HepG2 (cell line): ENCODE measurements around the gene APRT. TPM values are rescaled to one million over a fixed set of nuclear protein-coding genes. Genes with fewer than 3 reads are reported as not detected.

Source experiments
- AGO1 ChIP-seq: fragments of 200-400 bp; formaldehyde crosslinking; IDR thresholded peaks from 2 replicates; pipeline ENCODE4 v1.6.1; 2017; ENCODE audit warnings: mild to moderate bottlenecking, low read depth, low read length, moderate library complexity; ENCODE audit not compliant: poor library complexity, severe bottlenecking
- CHD2 ChIP-seq: IDR thresholded peaks from 2 replicates; pipeline ENCODE4 v1.6.1; 2011; ENCODE audit warnings: low read depth, low read length, improper control_type of control experiment
- ELK4 ChIP-seq: sonication (generic); formaldehyde crosslinking; IDR thresholded peaks from 2 replicates; pipeline ENCODE4 v1.9.0; 2021; ENCODE audit warnings: missing genetic modification reagents, borderline replicate concordance
- ESRRA ChIP-seq: sonication (generic); formaldehyde crosslinking; IDR thresholded peaks from 2 replicates; pipeline ENCODE4 v1.5.1; 2020; ENCODE audit warnings: mild to moderate bottlenecking, low read depth, missing genetic modification reagents
- FOXA3 ChIP-seq: IDR thresholded peaks from 2 replicates; pipeline ENCODE4 v1.6.1; 2016; ENCODE audit warnings: missing genetic modification reagents, missing compliant biosample characterization
- GMEB1 ChIP-seq: sonication (generic); formaldehyde crosslinking; IDR thresholded peaks from 2 replicates; pipeline ENCODE4 v1.5.1; 2020; ENCODE audit warnings: missing genetic modification reagents, mild to moderate bottlenecking, borderline replicate concordance
- MAFF ChIP-seq: IDR thresholded peaks from 2 replicates; pipeline ENCODE4 v1.6.1; 2011; ENCODE audit warnings: low read depth, low read length, improper control_type of control experiment
- NONO ChIP-seq, 2 experiments: fragments of 450-650 bp in 1 of 2; sonication (generic) in 1 of 2; formaldehyde crosslinking in 1 of 2; IDR thresholded peaks in 1 of 2; conservative IDR thresholded peaks in 1 of 2; 2 replicates each; pipeline versions ENCODE4 v1.6.1 to v1.8.0; 2017 to 2022; ENCODE audit warnings: mild to moderate bottlenecking in 1 of 2, missing genetic modification reagents in 1 of 2, moderate library complexity in 1 of 2
- SYNCRIP ChIP-seq: fragments of 200-400 bp; formaldehyde crosslinking; IDR thresholded peaks from 2 replicates; pipeline ENCODE4 v1.6.1; 2018; ENCODE audit warnings: mild to moderate bottlenecking, low read depth, low read length; ENCODE audit not compliant: insufficient read depth
- ZFP36 ChIP-seq: fragments of 150-350 bp; IDR thresholded peaks from 2 replicates; pipeline ENCODE4 v1.6.1; 2018; ENCODE audit warnings: borderline replicate concordance, low read length, low read depth; ENCODE audit not compliant: partially characterized antibody
- ZNF143 ChIP-seq: sonication (generic); formaldehyde crosslinking; IDR thresholded peaks from 2 replicates; pipeline ENCODE4 v1.4.0; 2020; ENCODE audit warnings: missing genetic modification reagents
- ZNF496 ChIP-seq: sonication (generic); formaldehyde crosslinking; IDR thresholded peaks from 2 replicates; pipeline ENCODE4 v1.8.1; 2023; ENCODE audit warnings: mild to moderate bottlenecking, moderate library complexity, missing genetic modification reagents; ENCODE audit not compliant: insufficient replicate concordance
- ZNF609 ChIP-seq: sonication (generic); formaldehyde crosslinking; IDR thresholded peaks from 2 replicates; pipeline ENCODE4 v1.4.0; 2020; ENCODE audit warnings: mild to moderate bottlenecking, missing genetic modification reagents, borderline replicate concordance
- polyA plus RNA-seq, 8 experiments: library from polyadenylated mRNA; depleted of rRNA in 3 of 8; stranded (reverse) in 7 of 8; unstranded in 1 of 8; fragments of >200 nt; fragmentation: Illumina TruSeq in 4 of 8; extraction: Trizol in 4 of 8; gene quantifications; 2 replicates each; pipeline versions ENCODE4 v1.2.1 to v1.2.3, GENCODE V29; 2011 to 2016; ENCODE audit warnings: low read depth in 4 of 8, missing spikeins in 1 of 8, mixed read lengths in 1 of 8; ENCODE audit not compliant: insufficient read depth in 1 of 8
- total RNA-seq, 5 experiments: library from RNA; depleted of rRNA; stranded (reverse); fragments of >200 nt; fragmentation: Illumina TruSeq; extraction: Trizol; gene quantifications; 2 replicates each; pipeline ENCODE4 v1.2.3, GENCODE V29; 2016; ENCODE audit warnings: low read depth in 1 of 5
- TF ChIP-seq, protein P1 (sequence below): sonication (generic); formaldehyde crosslinking; IDR thresholded peaks from 2 replicates; pipeline ENCODE4 v1.4.0; 2020; ENCODE audit warnings: low read depth, mild to moderate bottlenecking, missing genetic modification reagents
- TF ChIP-seq, protein P2 (sequence below): sonication (generic); formaldehyde crosslinking; IDR thresholded peaks from 2 replicates; pipeline ENCODE4 v1.5.1; 2020; ENCODE audit warnings: missing genetic modification reagents, mild to moderate bottlenecking, borderline replicate concordance
- TF ChIP-seq, protein P3 (sequence below): IDR thresholded peaks from 2 replicates; pipeline ENCODE4 v1.6.1; 2016; ENCODE audit warnings: missing genetic modification reagents, missing compliant biosample characterization

Gene APRT
- total and polyA plus RNA-seq, 2 of the 13 experiments (the other 11 are each of a cell fraction or from before 2014, with no cell fraction given) = 155 to 242 TPM

GRCh38 chr16:88856828-88857727 is 45.4 kb upstream of the APRT start, which contains the start of the genes GALNS and TRAPPC2L (continued):
- no peak for TF ChIP-seq SYNCRIP
- no peak for TF ChIP-seq NONO (IDR thresholded peaks at IDR 0.05)
- peak; percentile 81 for TF ChIP-seq NONO (CRISPR knock-in tag; conservative IDR thresholded peaks at IDR 0.05)
- TF ChIP-seq ZNF143 (CRISPR knock-in tag) = peak; percentile 36; the same call in 1 of the 2 replicates
- TF ChIP-seq, protein P1, sequence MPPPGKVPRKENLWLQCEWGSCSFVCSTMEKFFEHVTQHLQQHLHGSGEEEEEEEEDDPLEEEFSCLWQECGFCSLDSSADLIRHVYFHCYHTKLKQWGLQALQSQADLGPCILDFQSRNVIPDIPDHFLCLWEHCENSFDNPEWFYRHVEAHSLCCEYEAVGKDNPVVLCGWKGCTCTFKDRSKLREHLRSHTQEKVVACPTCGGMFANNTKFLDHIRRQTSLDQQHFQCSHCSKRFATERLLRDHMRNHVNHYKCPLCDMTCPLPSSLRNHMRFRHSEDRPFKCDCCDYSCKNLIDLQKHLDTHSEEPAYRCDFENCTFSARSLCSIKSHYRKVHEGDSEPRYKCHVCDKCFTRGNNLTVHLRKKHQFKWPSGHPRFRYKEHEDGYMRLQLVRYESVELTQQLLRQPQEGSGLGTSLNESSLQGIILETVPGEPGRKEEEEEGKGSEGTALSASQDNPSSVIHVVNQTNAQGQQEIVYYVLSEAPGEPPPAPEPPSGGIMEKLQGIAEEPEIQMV (CRISPR knock-in tag) = peak; percentile 98
- TF ChIP-seq, protein P2, sequence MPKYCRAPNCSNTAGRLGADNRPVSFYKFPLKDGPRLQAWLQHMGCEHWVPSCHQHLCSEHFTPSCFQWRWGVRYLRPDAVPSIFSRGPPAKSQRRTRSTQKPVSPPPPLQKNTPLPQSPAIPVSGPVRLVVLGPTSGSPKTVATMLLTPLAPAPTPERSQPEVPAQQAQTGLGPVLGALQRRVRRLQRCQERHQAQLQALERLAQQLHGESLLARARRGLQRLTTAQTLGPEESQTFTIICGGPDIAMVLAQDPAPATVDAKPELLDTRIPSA (CRISPR knock-in tag) = no peak
- no peak for TF ChIP-seq ZNF496 (CRISPR knock-in tag)
- peak; percentile 80; the same call in 1 of the 2 replicates for TF ChIP-seq GMEB1 (CRISPR knock-in tag)
- TF ChIP-seq FOXA3 (CRISPR knock-in tag) = 0 out of 2 replicates have a peak, but pooled peaks have one; percentile 8
- TF ChIP-seq AGO1 = no peak
- TF ChIP-seq ZFP36 = no peak
- TF ChIP-seq ESRRA (CRISPR knock-in tag) = peak; percentile 67; the same call in 1 of the 2 replicates
- TF ChIP-seq MAFF = no peak
- peak; percentile 57; the same call in 1 of the 2 replicates for TF ChIP-seq ZNF609
- TF ChIP-seq ELK4 (CRISPR knock-in tag) = no peak
- TF ChIP-seq, protein P3, sequence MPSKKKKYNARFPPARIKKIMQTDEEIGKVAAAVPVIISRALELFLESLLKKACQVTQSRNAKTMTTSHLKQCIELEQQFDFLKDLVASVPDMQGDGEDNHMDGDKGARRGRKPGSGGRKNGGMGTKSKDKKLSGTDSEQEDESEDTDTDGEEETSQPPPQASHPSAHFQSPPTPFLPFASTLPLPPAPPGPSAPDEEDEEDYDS (CRISPR knock-in tag) = peak; percentile 92
- TF ChIP-seq CHD2 = no peak
